ENCODE data around the gene TNNC1. TPM values are rescaled to one million over a fixed set of nuclear protein-coding genes. Genes with fewer than 3 reads are reported as not detected.

The TNNC1 gene
- total and polyA plus RNA-seq, 2 donors (not counting 3 experiments of a cell fraction or from before 2014, with no cell fraction given), result 0.12 TPM; not detected in 1

DNA sequence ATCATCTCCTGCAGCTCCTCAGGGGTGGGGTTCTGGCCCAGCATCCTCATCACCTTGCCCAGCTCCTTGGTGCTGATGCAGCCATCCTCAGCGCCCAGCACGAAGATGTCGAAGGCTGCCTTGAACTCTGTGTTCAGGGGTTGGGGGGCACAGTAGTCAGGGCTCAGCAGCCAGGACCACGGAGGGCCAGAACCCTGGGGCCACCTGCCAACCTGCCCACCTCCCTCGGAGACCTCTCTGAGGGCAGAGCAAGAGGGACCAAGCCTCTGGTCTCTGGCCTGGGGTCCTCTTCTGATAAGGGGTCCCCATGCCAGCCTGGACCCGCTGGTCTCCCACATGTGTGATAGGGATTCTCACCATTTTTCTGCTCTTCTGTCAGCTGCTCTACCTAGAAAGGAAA lies 1.7 kb downstream of the TNNC1 start:
- TF ChIP-seq MYC (IDR thresholded peaks at IDR 0.05; ENCODE audit: low read depth, low read length), result no peak
- no peak for TF ChIP-seq FOS (IDR thresholded peaks at IDR 0.05; ENCODE audit: borderline replicate concordance, insufficient read depth, low read length)
- TF ChIP-seq POLR2A (IDR thresholded peaks at IDR 0.05; ENCODE audit: low read depth, low read length), result no peak
- TF ChIP-seq CTCF (IDR thresholded peaks at IDR 0.05; ENCODE audit: extremely low read depth in 1 of 2, insufficient read depth in 1 of 2, low read depth in 1 of 2, low read length in 2 of 2), result no peak
- no peak for TF ChIP-seq MAX (IDR thresholded peaks at IDR 0.05; ENCODE audit: insufficient read depth, insufficient read length)
- TF ChIP-seq EZH2 (IDR thresholded peaks at IDR 0.05; ENCODE audit: borderline replicate concordance, low read depth, low read length, severe bottlenecking), result no peak
- no peak for TF ChIP-seq POLR2AphosphoS5 (IDR thresholded peaks at IDR 0.05; ENCODE audit: insufficient read depth, low read depth, low read length)
- TF ChIP-seq JUN (IDR thresholded peaks at IDR 0.05; ENCODE audit: borderline replicate concordance, insufficient read depth, insufficient read length, low read depth), result no peak
- no peak for TF ChIP-seq GATA2 (IDR thresholded peaks at IDR 0.05; ENCODE audit: insufficient read depth, insufficient read length, low read depth, low read length)
- BruUV-seq (replicated peaks), result no TSS peak
- H3K27ac ChIP-seq (ENCODE audit: insufficient read depth, low read depth, low read length), result no peak overlapping the region

More for the DNA sequence above, 1.7 kb downstream of the TNNC1 start:
- dilution Hi-C loops (cut with MboI; ENCODE audit: extremely low pct_ligation_motif_present, low sequenced_read_pairs), result no loop called here
- H3K27me3 ChIP-seq (ENCODE audit: control insufficient read depth in 2 of 2, insufficient read depth in 2 of 2, low read length in 2 of 2), result no peaks in the 10 kb centered on the region
- H3K36me3 ChIP-seq (ENCODE audit: control insufficient read depth in 2 of 2, extremely low read depth in 1 of 2, insufficient read depth in 2 of 2, low read length in 2 of 2), result no peaks in the 10 kb centered on the region
- H3K9me1 ChIP-seq (replicated peaks; ENCODE audit: control insufficient read depth, extremely low read depth, insufficient read depth, low read length), result no peaks in the 10 kb centered on the region
- DNase-seq (ENCODE audit: low read depth, low spot score), result no peak
- H3K9ac ChIP-seq (replicated peaks; ENCODE audit: extremely low read depth, insufficient read depth, low read length), result no peak overlapping the region
- FAIRE-seq, result no peak
- no peak overlapping the region for H2AFZ ChIP-seq (ENCODE audit: low read depth, low read length)
- peaks cover 15% of the 10 kb centered on the region for H3K4me1 ChIP-seq (ENCODE audit: control insufficient read depth, extremely low read depth, insufficient read depth, low read length)
- CTCF ChIA-PET, result interaction anchor here (1.3 kb wide), 1 partner anchor 40 kb away, joined by 6 read pairs; no protein-coding TSS in a partner anchor
- intact Hi-C loops (cut with micrococcal nuclease), result no loop called here
- no peaks in the 10 kb centered on the region for H4K20me1 ChIP-seq (replicated peaks; ENCODE audit: control insufficient read depth, extremely low read depth, insufficient read depth, low read length)
- H3K79me2 ChIP-seq (ENCODE audit: control insufficient read depth, insufficient read depth, low read length), result peaks cover 17% of the 10 kb centered on the region
- H3K4me3 ChIP-seq (replicated peaks in 1 of 3; ENCODE audit: insufficient read depth in 1 of 3, low read depth in 1 of 3, low read length in 3 of 3), result no peak overlapping the region
- H3K9me3 ChIP-seq (replicated peaks; ENCODE audit: control insufficient read depth, insufficient read depth, low read length), result no peaks in the 10 kb centered on the region
- POLR2A ChIA-PET, result no interaction called here
- no peak overlapping the region for H3K4me2 ChIP-seq (ENCODE audit: insufficient read depth, low read length)

Data from endothelial cell of umbilical vein (primary cell).